PC-3 (cell line): ENCODE results near the gene COG8.

Experiments used
- CTCF ChIP-seq: fragments of 300-600 bp; sonication (generic); conservative IDR thresholded peaks from 2 replicates; pipeline ENCODE4 v1.5.1; 2017; ENCODE audit warnings: antibody characterized with exemption, low read depth, mild to moderate bottlenecking, low read length
- EZH2 ChIP-seq: fragments of 300-600 bp; sonication (generic); IDR thresholded peaks from one replicate; pipeline ENCODE4 v1.6.1; 2017; ENCODE audit warnings: antibody characterized with exemption, mild to moderate bottlenecking, low read length; ENCODE audit not compliant: unreplicated experiment
- EZH2phosphoT487 ChIP-seq: fragments of 300-600 bp; sonication (generic); IDR thresholded peaks from 2 replicates; pipeline ENCODE4 v1.6.1; 2018; ENCODE audit warnings: mild to moderate bottlenecking, antibody characterized with exemption, low read length, borderline replicate concordance

- TF ChIP-seq CTCF (no peak), EZH2phosphoT487 (no peak), EZH2 (no peak)
Measured at GRCh38 chr16:69318177-69318910, 21.0 kb downstream of the COG8 start.
